ENCODE measurements around the gene UNC5C. TPM values are rescaled to one million over a fixed set of nuclear protein-coding genes. Genes with fewer than 3 reads are reported as not detected.

UNC5C gene
- total RNA-seq, 1 donor from 2014 or later = 0.39 TPM

GRCh38 chr4:95238554-95238953 lies 310.2 kb downstream of the UNC5C start:
- Mint-ChIP-seq H3K27me3 (ENCODE audit: insufficient read depth, low read depth) (no peaks in the 10 kb centered on the region), H3K9me3 (peaks cover 12% of the 10 kb centered on the region), H3K4me3 (no peak overlapping the region), H3K36me3 (peaks cover 54% of the 10 kb centered on the region), H3K4me1 (no peaks in the 10 kb centered on the region), H3K27ac (no peak overlapping the region)
- Histone ChIP-seq H3F3A (ENCODE audit: low read depth) (no peaks in the 10 kb centered on the region), H3K27ac (no peak overlapping the region), H3K4me3 (no peak overlapping the region), H4K20me1 (ENCODE audit: low read depth) (no peaks in the 10 kb centered on the region), H3K4me2 (no peak overlapping the region), H2AFZ (replicated peaks) (no peak overlapping the region), H3K9ac (no peak overlapping the region), H3K27me3 (no peaks in the 10 kb centered on the region), H3K79me2 (ENCODE audit: low read depth) (no peaks in the 10 kb centered on the region), H3K4me1 (no peaks in the 10 kb centered on the region), H3K36me3 (no peaks in the 10 kb centered on the region), H3K9me3 (ENCODE audit: low read depth) (no peaks in the 10 kb centered on the region)
- DNase-seq (ENCODE audit: low spot score) = no peak
- TF ChIP-seq EZH2phosphoT487 (IDR thresholded peaks at IDR 0.05) (no peak), CTCF (IDR thresholded peaks at IDR 0.05) (no peak), EZH2 (IDR thresholded peaks at IDR 0.05) (no peak)

GRCh38 chr4:95232358-95233156 lies 316.2 kb downstream of the UNC5C start:
- H3K4me3 Mint-ChIP-seq = no peak overlapping the region
- H3K4me3 ChIP-seq = no peak overlapping the region
- H3K4me1 ChIP-seq = no peaks in the 10 kb centered on the region
- no peaks in the 10 kb centered on the region for H3K36me3 ChIP-seq
- no peaks in the 10 kb centered on the region for H3F3A ChIP-seq (ENCODE audit: low read depth)
- DNase-seq (ENCODE audit: low spot score) = no peak
- peak overlapping the region; percentile 63 for H3K27ac Mint-ChIP-seq
- H3K4me2 ChIP-seq = no peak overlapping the region
- no peaks in the 10 kb centered on the region for H3K9me3 ChIP-seq (ENCODE audit: low read depth)
- peaks cover 2% of the 10 kb centered on the region for H3K9me3 Mint-ChIP-seq
- no peaks in the 10 kb centered on the region for H3K27me3 ChIP-seq
- H3K36me3 Mint-ChIP-seq = peaks cover 18% of the 10 kb centered on the region
- H3K27me3 Mint-ChIP-seq (ENCODE audit: insufficient read depth, low read depth) = no peaks in the 10 kb centered on the region
- H3K27ac ChIP-seq = no peak overlapping the region
- TF ChIP-seq CTCF (IDR thresholded peaks at IDR 0.05) = no peak
- no peak for TF ChIP-seq EZH2phosphoT487 (IDR thresholded peaks at IDR 0.05)
- no peak for TF ChIP-seq EZH2 (IDR thresholded peaks at IDR 0.05)
- no peaks in the 10 kb centered on the region for H4K20me1 ChIP-seq (ENCODE audit: low read depth)
- no peak overlapping the region for H3K9ac ChIP-seq
- H3K4me1 Mint-ChIP-seq = peaks cover 10% of the 10 kb centered on the region
- H3K79me2 ChIP-seq (ENCODE audit: low read depth) = no peaks in the 10 kb centered on the region
- no peak overlapping the region for H2AFZ ChIP-seq (replicated peaks)

GRCh38 chr4:95231681-95232080 lies 317.1 kb downstream of the UNC5C start:
- Mint-ChIP-seq H3K4me1 (peaks cover 11% of the 10 kb centered on the region), H3K36me3 (peaks cover 17% of the 10 kb centered on the region), H3K27me3 (ENCODE audit: insufficient read depth, low read depth) (no peaks in the 10 kb centered on the region), H3K27ac (no peak overlapping the region), H3K4me3 (no peak overlapping the region), H3K9me3 (peaks cover 2% of the 10 kb centered on the region)
- no peaks in the 10 kb centered on the region for H3K79me2 ChIP-seq (ENCODE audit: low read depth)
- H3K9me3 ChIP-seq (ENCODE audit: low read depth) = no peaks in the 10 kb centered on the region
- H3K36me3 ChIP-seq = no peaks in the 10 kb centered on the region
- no peak overlapping the region for H3K4me3 ChIP-seq
- no peaks in the 10 kb centered on the region for H3K4me1 ChIP-seq
- no peak for DNase-seq (ENCODE audit: low spot score)
- H4K20me1 ChIP-seq (ENCODE audit: low read depth) = no peaks in the 10 kb centered on the region
- TF ChIP-seq EZH2 (IDR thresholded peaks at IDR 0.05) (no peak), EZH2phosphoT487 (IDR thresholded peaks at IDR 0.05) (no peak), CTCF (IDR thresholded peaks at IDR 0.05) (no peak)
- H2AFZ ChIP-seq (replicated peaks) = no peak overlapping the region
- no peak overlapping the region for H3K4me2 ChIP-seq
- H3K27ac ChIP-seq = no peak overlapping the region
- H3F3A ChIP-seq (ENCODE audit: low read depth) = no peaks in the 10 kb centered on the region
- no peaks in the 10 kb centered on the region for H3K27me3 ChIP-seq
- H3K9ac ChIP-seq = no peak overlapping the region

Measured in neural progenitor cell (in vitro differentiated cells).